Lower leg skin (tissue), 4 donors: ENCODE data around the gene SLC35F3. TPM values are rescaled to one million over a fixed set of nuclear protein-coding genes. Genes with fewer than 3 reads are reported as not detected.

Experiments
- DNase-seq, 2 donors: peaks; one replicate each; pipeline ENCODE4 v3.0.0-alpha.2; 2019; ENCODE audit warnings: low spot score in 2 of 2
- H3K4me3 ChIP-seq: fragments of 200-600 bp; sonication (generic); 2 replicates; pipeline ENCODE4 v1.5.1; 2017; ENCODE audit warnings: mild to moderate bottlenecking, low read depth; ENCODE audit not compliant: poor library complexity, severe bottlenecking
- POLR2A ChIP-seq, 2 donors: fragments of 450-650 bp; IDR thresholded peaks; one replicate each; pipeline ENCODE4 v1.6.1; 2016 to 2017; ENCODE audit warnings: antibody characterized with exemption in 2 of 2, mild to moderate bottlenecking in 1 of 2, moderate library complexity in 1 of 2
- WGBS, 2 donors: methylation state at CpG; one replicate each; pipeline ENCODE4 v1.1.5; 2018; 5-methylcytosine and 5-hydroxymethylcytosine counted together
- intact Hi-C: fragments of 100-400 bp; cut with DNase I; formaldehyde crosslinking; loops from one replicate; pipeline ENCODE4 v1.15.0; 2023; ENCODE audit warnings: low total_unique reads
- total RNA-seq, 4 donors: library from RNA; depleted of rRNA; stranded (reverse); fragments of >200 nt; gene quantifications; one replicate each; pipeline ENCODE4 v1.1.0, GENCODE V29; 2016
- TF ChIP-seq, protein P1 (sequence below), 3 donors: fragments of 450-650 bp; IDR thresholded peaks; one replicate each; pipeline ENCODE4 v1.5.1; 2016; ENCODE audit warnings: antibody characterized with exemption in 3 of 3, mild to moderate bottlenecking in 3 of 3, moderate library complexity in 2 of 3

SLC35F3 gene
- total RNA-seq, 4 donors from 2014 or later, result 0.42 to 0.83 (median 0.64) TPM

DNA sequence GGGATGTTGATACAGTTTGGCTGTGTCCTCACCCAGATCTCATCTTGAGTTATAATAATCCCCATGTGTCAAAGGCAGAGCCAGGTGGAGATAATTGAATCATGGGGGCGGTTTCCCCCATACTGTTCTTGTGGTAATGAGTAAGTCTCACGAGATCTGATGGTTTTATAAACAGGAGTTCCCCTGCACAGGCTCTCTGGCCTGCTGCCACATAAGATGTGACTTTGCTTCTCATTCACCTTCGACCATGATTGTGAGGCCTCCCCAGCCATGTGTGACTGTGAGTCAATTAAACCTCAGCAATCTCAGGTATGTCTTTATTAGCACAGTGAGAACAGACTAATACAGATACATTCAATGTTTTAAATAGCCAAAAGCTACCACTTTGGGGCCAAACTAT, 41.1 kb downstream of the SLC35F3 start:
- WGBS, 2 donors, result 40 to 49% methylated on average over 3 of the region's 3 CpGs
- intact Hi-C loops, result no loop called here
- TF ChIP-seq POLR2A (IDR thresholded peaks at IDR 0.05), result no peak
- TF ChIP-seq, protein P1, sequence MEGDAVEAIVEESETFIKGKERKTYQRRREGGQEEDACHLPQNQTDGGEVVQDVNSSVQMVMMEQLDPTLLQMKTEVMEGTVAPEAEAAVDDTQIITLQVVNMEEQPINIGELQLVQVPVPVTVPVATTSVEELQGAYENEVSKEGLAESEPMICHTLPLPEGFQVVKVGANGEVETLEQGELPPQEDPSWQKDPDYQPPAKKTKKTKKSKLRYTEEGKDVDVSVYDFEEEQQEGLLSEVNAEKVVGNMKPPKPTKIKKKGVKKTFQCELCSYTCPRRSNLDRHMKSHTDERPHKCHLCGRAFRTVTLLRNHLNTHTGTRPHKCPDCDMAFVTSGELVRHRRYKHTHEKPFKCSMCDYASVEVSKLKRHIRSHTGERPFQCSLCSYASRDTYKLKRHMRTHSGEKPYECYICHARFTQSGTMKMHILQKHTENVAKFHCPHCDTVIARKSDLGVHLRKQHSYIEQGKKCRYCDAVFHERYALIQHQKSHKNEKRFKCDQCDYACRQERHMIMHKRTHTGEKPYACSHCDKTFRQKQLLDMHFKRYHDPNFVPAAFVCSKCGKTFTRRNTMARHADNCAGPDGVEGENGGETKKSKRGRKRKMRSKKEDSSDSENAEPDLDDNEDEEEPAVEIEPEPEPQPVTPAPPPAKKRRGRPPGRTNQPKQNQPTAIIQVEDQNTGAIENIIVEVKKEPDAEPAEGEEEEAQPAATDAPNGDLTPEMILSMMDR (IDR thresholded peaks at IDR 0.05), result no peak
- no peak overlapping the region for H3K4me3 ChIP-seq
- no peak for DNase-seq

DNA sequence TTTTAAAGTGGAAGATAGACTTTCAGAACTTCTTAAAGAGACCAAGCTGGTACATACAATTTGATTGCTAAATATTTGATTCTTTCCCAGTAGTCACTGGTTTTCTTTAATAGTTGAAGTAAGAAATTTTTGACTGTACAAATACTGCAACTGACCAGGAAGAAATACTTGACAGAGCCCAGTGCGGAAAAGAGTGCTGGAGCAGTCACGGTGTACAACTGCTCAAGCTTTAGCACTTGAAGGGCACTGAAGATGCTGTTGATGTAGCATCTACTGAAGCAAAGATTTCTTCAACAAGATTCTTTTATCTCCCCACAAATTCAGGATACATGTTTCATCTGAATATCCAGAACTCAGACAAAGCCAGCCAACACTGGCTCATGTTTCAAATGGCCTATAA, 41.5 kb downstream of the SLC35F3 start:
- H3K4me3 ChIP-seq, result no peak overlapping the region
- DNase-seq, result no peak
- intact Hi-C loops, result no loop called here
- TF ChIP-seq, protein P1 (IDR thresholded peaks at IDR 0.05), result no peak
- TF ChIP-seq POLR2A (IDR thresholded peaks at IDR 0.05), result no peak
- 90 to 92% methylated on average over 2 of the region's 2 CpGs for WGBS, 2 donors

DNA sequence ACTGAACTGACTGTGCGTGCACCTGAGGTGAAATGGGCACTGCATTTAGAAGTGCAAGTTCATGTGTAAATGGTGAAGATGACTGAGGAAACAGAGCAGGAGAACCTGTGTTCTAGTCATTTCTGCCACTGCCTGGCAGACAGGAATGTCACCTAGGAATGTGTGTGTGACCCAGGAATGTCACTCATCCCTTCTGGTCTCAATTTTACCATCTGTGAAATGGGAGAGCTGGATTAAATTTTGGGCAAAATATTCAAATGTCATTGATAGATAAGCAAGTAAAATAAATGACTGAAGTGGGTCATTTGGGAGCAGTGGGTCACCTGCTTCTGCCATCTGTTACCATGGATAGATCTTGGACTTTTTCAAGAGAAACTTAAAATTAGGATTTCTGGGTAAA, 42.2 kb downstream of the SLC35F3 start:
- WGBS, 2 donors, result 82 to 96% methylated on average over 1 of the region's 1 CpG
- no peak for DNase-seq
- TF ChIP-seq, protein P1 (IDR thresholded peaks at IDR 0.05), result no peak
- no peak for TF ChIP-seq POLR2A (IDR thresholded peaks at IDR 0.05)
- H3K4me3 ChIP-seq, result no peak overlapping the region
- intact Hi-C loops, result no loop called here

DNA sequence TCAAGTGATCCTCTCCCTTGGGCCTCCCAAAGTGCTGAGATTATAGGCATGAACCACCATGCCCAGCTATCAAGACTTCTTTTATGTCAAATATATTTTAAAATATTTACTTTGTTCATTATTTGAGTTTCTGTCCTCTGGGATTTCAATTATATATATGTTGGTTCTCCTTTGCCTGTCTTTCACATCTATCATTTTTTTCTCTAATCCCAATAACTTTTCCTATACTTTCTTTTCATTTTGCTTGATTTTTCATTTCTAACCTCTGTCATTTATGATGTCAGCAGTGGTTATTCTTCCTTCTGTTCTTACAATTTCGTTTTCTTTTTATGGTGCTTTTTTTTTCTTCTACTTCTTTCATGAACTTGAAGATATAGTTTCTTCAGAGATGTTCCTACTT, 47.3 kb downstream of the SLC35F3 start:
- no peak for TF ChIP-seq POLR2A (IDR thresholded peaks at IDR 0.05)
- TF ChIP-seq, protein P1 (IDR thresholded peaks at IDR 0.05), result no peak
- intact Hi-C loops, result no loop called here
- no peak overlapping the region for H3K4me3 ChIP-seq
- WGBS, 2 donors, result 63 to 81% methylated on average over 1 of the region's 1 CpG
- no peak for DNase-seq

DNA sequence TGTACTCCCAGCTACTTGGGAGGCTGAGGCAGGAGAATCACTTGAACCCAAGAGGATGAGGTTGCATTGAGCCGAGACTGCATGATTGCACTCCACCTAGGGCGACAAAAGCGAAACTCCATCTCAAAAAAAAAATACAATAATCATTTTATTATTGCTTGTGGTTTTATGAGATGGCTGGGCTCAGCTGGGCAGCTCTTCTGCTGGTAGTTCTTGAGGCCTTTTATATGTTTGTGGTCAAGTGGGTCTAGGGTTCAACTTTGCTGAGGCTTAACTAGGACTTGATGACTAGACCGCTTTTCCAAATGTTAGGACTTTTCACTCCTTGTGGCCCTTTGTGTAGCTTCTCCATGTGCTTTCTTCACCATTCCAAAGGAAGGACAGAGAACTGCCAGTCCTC, 53.2 kb downstream of the SLC35F3 start:
- intact Hi-C loops, result no loop called here
- TF ChIP-seq, protein P1 (IDR thresholded peaks at IDR 0.05), result no peak
- no peak for TF ChIP-seq POLR2A (IDR thresholded peaks at IDR 0.05)
- 92 to 97% methylated on average over 4 of the region's 4 CpGs for WGBS, 2 donors
- DNase-seq, result no peak
- no peak overlapping the region for H3K4me3 ChIP-seq

DNA sequence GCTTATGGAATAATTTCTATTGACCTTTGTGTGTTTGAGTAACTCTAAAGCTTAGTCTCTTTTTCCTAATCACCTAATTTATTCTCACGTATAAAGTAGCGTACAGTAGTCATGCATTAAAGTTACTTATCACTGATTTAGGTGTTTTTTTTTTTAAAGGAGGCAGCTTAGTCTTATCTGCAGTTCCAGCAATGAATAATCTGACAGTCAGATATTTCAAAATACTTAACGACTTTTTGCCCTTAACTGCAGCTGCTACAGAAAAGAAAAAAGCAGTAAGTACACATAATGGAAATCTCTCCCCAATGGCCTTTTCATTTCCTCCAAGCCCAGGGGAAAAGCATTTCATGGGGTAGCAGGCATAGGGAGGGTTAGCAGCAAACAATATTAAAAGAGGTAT, 54.6 kb downstream of the SLC35F3 start:
- TF ChIP-seq, protein P1 (IDR thresholded peaks at IDR 0.05), result no peak
- no peak for TF ChIP-seq POLR2A (IDR thresholded peaks at IDR 0.05)
- 66 to 70% methylated on average over 3 of the region's 3 CpGs for WGBS, 2 donors
- no peak for DNase-seq
- H3K4me3 ChIP-seq, result no peak overlapping the region
- intact Hi-C loops, result no loop called here
